Tongue (tissue), 2 donors: ENCODE data around the gene PHC1. TPM values are rescaled to one million over a fixed set of nuclear protein-coding genes. Genes with fewer than 3 reads are reported as not detected.
A peak's percentile ranks its signal among the peaks of the same experiment; 100 is the strongest.
"Not testable (repeated sequence)": the region's sequence is repeated elsewhere in the genome, so short reads cannot be mapped to it uniquely, and the experiment has no call there.

ENCODE experiments used
- DNase-seq: peaks from one replicate; pipeline ENCODE4 v3.0.0-alpha.2; 2015
- total RNA-seq: library from RNA; depleted of rRNA; stranded (reverse); fragments of >200 nt; gene quantifications from one replicate; pipeline ENCODE4 v1.2.3, GENCODE V29; 2014

PHC1 gene
- total RNA-seq, 1 donor from 2014 or later, result 37.2 TPM

DNA sequence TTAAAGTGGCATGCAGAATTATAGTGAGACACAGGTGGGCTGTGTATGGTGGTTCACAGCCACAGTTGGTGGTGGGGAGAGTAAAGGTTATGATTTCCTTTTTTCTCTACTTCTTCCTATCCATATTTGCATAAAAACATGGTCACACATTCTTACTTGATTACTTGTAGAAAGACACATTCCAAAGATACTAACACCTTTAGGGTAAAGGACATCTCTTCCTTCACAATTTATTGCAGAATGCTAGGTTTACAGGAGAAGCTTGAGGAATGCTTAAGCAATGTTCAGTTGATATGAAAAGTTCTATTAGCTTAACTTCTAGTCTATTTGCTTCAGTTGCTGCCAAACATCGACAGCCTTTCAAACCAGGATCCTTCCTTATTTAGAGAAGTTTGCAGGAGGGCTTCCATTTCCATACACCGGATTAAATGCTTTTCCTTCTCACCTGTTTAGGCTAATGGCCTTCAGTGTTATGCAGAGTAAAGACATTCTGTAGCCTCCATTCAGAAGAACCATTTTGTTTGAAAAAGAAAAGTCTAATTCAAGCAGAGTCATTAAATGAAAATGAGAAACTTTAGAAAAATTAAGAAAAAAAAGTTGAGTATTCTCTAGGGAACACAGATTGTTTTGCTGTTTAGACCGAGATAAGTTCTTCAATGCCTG is 2.6 kb upstream of the PHC1 start:
- no peak for DNase-seq

DNA sequence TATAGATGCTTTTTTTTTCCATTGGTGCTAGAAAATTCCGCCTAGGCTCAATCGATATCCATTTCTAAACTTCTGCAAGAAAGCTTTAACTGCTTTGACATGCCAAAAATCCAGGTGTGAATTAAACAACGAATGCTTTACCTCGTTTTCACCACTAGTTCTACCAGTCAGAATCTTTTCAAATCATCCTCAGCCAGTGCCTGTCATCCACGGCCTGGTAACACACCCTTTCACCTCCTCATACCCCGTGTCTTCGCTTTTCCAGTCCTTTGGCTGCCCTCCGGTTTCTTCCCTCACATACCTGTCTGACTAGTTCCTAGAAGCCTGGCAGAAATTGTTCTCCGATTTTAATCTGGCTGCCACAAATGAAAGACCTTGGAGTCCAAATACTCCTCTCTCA is 1.4 kb upstream of the PHC1 start:
- DNase-seq, result peak; percentile 54

DNA sequence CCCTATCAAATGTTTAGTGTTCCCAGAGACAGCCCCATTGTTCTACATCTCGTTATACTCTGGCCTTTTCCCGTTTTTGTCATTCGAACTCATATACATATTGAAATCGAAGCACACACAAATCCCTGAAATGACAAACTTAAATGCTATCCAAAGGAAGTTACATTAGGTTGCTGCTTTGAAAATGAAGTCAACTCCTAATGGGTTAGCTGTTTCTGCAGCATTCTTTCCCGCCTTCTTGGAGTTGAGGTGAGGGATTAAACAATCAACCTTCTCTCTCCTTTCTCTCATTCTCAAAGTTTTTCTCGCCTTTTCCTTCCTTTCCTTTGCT is 642 bp upstream of the PHC1 start:
- no peak for DNase-seq

DNA sequence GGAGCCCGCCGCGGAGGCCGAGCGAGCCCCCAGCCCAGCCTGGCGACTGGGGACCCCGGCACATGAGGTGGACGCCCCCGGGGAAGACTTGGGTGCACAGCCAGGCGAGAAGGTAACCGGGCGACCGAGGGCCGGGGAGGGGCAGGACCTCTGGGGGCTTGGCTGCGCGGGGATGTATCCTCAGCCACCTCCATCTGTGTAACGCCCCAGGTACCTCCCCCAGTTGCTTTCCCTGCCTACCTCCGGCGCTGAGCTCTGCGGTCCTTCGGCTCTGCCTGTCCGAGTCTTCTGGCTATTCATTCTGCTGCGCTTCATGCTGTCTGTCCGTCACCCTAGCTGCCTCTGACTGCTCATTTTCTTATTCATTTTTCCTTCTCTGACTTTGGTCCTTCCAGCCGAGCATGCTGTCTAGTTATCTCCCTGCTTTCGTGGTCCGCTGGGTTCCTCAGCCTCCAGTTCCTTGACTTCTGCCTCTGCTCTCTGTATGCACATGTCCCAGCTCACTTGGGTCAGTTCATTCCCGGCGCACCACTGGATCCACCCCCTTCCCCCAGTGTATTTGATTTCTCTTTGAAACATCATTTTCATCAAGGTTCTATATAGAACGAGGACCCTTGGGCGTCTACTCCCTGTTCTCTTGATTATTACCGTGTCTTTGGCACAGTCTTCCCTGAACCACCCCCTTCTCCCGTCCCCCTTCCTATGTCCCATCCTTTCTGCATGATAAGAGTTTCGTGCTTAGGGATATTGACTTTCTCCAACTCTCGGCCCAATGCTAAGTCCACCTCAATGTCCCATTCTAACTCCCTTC is 612 bp downstream of the PHC1 start:
- DNase-seq, result peak; percentile 71

DNA sequence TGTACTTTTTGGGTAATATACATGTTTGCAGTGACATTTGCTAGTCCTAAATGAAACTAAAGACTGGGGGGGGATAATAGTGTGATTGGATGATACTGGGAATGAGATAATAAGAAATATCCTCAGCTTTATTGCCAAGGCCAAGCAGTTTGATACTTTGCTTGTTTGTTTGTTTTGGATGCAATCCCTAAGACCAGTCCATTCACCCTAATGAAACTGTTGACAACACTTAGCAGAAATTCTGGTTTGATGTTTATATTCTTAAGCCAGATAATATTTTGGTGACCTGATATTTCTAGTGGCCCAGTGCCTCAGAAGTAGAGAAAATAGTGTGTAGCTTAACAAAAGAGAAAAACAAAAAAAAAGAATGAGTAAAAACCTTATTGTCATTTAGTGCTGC is 1.8 kb downstream of the PHC1 start:
- no peak for DNase-seq

DNA sequence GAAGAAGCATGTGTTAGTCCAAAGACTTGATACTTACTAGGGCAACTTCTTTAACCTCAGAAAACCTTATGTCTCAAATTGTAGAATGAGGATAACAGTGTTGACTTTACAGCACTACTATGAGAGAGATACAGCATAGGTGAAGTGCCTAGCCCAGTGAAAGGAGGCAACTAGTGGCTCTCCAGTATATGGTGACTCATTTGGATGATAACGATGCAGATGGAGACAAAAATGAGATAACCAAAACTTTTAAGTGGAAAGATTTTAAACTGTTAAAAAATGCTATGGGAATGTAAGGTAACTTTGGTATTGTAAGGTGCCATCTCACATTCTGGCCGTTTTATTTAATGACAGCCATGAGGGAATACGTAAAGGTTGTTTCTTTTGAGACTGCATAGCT is 2.7 kb downstream of the PHC1 start:
- DNase-seq, result no peak

DNA sequence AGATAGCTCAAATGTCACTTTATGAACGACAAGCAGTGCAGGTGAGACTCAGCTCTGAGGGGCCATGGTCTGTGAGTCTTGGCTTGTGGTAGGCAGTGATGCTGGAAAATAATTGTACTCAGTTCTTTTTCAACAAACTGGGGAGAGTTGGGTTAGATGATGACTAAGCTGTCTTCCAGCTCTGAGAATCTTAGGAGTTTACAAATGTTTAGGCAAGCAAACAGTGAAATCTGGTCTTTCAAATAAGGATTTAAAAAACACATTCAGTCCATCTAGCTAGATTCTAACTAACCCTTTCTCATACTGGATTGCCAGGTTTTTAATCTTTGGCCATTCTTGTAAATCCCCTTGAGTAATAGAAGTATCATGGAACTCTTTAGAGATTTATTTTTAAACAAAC is 3.4 kb downstream of the PHC1 start:
- DNase-seq, result no peak

DNA sequence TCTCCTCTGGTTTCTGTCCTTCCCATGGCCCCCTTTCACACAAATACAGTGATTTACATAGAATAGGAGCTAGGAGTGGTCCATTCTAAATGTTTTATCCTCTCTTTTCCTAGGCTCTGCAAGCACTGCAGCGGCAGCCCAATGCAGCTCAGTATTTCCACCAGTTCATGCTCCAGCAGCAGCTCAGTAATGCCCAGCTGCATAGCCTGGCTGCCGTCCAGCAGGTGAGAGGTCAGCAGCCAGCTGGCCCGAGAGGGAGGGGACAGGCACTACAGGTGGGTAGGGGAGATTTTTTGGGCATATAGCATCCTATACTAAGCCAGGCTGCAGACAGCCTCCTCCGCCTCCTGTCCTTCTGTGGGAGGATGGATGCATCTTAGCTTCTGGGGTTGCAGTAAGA is 5.3 kb downstream of the PHC1 start:
- DNase-seq, result not testable (repeated sequence)

DNA sequence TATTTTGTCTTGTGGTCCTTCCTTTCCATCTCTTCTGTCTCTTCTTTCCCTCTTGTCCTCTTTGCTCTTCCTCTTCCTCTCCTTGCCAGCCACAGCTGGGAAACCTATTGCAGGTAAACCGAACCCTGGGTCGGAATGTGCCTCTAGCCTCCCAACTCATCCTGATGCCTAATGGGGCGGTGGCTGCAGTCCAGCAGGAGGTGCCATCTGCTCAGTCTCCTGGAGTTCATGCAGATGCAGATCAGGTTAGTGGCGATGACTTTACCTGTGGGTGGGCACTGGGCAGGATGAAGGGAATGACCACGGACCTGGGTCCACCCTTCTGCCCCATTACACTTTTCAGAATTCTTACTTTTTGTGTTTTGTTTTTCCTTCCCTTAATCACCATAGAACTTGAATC is 8.2 kb downstream of the PHC1 start:
- DNase-seq, result no peak

DNA sequence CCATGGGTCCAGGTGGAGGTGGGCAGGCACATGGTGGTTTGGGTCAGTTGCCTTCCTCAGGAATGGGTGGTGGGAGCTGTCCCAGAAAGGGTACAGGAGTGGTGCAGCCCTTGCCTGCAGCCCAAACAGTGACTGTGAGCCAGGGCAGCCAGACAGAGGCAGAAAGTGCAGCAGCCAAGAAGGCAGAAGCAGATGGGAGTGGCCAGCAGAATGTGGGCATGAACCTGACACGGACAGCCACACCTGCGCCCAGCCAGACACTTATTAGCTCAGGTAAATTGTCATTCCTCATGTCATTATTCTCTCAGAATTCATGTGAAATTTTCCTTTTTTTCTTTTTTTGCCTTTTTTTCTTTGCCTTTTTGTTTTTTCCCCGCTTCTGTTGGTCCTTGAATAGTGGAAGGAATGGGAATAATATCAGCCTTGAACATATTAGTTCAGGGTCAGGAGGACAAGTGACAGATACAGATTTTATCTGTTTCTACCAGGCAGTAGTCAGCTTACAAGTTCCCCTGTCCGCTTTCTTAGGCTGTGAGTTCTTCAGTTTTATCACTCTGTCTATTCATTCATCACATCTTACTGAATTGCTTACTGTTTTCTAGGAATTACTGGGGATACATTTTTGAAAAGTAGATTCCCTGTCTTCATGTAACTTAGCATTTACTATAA is 16.5 kb downstream of the PHC1 start:
- DNase-seq, result not testable (repeated sequence)

DNA sequence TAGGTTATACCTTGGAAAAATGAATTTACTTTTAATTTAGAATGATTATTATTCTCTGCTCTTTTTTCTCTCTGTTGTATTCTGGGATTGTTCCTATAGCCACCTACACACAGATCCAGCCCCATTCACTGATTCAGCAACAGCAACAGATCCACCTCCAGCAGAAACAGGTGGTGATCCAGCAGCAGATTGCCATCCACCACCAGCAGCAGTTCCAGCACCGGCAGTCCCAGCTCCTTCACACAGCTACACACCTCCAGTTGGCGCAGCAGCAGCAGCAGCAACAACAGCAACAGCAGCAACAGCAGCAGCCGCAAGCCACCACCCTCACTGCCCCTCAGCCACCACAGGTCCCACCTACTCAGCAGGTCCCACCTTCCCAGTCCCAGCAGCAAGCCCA is 18.2 kb downstream of the PHC1 start:
- not testable (repeated sequence) for DNase-seq

DNA sequence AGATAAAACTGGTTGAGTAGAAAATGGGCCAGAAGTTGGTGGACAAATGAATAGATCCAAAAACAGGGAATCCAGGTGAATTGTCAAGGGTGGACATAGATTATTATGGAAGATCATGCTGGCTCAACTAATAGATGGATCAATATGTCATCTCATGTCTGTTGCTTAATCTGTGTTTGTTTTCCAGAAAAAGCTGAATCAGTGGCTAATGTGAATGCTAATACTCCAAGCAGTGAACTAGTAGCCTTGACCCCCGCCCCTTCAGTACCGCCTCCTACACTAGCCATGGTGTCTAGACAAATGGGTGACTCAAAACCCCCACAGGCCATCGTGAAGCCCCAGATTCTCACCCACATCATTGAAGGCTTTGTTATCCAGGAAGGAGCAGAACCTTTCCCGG is 19.8 kb downstream of the PHC1 start:
- not testable (repeated sequence) for DNase-seq

DNA sequence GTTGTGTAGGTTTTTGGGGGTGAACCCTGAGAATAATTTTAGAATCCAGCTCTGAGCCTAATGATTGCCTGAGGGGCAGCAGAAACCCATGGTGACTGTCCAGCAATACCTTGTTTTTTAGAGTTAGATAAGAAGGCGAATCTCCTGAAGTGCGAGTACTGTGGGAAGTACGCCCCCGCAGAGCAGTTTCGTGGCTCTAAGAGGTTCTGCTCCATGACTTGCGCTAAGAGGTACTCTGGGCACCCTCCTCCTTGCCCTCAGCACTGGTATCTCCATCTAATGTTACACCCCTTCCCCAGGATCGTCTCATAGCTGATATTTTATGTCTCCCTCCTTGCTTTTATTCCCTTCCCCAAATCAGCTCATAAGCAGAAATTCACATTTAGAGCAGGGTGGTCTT is 22.4 kb downstream of the PHC1 start:
- no peak for DNase-seq

DNA sequence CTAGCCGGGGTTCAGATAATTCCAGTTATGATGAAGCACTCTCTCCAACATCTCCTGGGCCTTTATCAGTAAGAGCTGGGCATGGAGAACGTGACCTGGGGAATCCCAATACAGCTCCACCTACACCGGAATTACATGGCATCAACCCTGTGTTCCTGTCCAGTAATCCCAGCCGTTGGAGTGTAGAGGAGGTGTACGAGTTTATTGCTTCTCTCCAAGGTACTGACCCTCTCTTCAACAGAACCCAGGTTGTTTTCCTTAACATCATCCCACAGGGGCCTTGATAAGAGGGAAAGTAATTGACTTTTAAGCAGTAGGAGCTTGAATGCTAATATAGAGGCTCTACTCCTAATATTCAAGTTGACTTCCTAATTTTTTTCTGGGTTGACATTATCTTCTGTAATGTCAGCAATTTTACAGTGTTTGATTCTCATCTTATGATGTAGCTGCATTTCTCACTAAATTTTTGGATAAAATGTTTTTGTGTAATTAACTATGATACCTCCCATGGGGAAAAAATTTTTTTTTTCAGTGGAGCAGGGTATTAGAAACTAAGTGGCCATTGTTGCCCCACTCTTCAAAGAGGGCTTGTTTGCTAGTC is 23.6 kb downstream of the PHC1 start:
- not testable (repeated sequence) for DNase-seq

DNA sequence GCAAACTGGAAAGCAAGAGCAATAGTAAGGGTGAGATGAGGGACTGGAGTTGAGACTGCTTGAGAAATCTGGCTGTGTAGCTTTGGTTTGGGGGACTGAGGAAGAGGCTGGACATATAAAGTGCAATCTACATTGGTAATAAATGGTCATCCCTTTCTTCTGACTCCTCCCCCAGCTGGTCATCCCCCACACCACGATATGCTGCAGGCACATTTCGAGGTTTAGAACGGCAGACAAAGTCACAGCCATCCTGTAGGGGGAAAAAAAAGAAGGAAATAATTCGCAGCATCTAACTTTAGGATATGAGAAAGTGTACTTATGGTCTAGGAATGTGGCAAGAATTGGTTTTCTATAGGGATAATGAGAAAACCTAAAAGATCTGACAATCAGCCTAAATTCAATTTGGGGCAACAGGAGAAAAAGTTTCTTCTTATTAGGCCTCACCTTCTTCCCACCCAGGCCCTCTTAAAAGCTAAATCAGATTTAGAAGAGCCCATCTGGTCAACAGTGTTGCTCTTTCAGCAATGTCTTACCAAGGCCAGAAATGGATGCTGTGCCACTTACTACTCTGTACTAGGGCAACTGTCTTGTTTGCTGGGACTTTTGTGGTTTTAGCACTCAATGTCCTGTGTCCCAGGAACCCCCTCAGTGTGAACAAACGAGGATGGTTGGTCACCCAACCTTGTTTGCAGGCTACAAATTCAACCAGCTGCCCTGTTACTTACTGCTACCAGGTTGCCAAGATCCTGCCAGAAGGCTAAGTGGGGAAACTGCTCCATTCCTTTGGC is 27.6 kb downstream of the PHC1 start:
- no peak for DNase-seq

DNA sequence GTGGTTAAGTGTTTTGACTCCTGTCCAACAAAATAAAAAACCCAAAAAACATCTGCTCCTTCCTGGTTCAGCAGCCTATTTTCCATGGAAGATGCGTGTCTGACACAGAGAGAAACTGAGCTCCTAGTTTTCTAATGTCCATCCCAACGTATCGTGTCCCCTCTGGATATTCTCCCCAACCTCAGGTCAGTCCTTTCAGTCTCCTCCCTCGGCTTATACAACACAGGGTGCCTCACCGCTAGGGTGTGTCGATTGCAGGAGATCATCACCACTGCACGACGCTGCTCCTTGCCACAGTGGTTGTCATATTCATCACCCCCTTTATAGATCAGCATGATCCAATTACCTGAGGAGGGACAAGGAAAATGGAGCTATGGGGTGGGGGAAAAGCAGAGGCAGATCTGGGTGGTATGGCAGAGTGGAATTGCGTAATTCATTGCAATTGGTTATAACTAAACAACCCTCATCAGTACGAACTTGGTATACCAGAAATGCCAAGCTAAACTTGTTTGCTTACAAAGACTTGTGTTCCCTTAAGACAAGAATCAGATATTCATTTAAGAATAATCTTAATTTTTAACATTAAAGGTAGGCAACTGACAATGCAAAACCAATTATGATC is 29.4 kb downstream of the PHC1 start:
- no peak for DNase-seq

DNA sequence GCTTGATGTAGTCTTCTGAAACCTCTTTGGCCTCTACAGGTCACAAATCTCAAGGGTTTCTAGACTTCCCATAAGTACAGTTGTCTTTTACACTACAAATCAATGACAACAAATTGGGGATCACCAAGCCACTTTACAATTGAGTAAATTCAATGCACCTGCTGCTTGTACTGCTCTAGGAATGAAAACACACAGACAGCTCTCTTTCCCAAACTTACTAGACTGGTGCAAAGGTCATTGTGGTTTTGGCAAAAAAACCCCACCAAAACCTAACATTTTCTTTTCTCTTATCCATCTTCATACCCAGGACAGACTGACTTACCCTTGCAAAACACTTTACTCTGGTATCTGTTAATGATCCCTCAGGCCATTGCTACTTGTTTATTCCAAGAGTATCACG is 32.4 kb downstream of the PHC1 start:
- no peak for DNase-seq

DNA sequence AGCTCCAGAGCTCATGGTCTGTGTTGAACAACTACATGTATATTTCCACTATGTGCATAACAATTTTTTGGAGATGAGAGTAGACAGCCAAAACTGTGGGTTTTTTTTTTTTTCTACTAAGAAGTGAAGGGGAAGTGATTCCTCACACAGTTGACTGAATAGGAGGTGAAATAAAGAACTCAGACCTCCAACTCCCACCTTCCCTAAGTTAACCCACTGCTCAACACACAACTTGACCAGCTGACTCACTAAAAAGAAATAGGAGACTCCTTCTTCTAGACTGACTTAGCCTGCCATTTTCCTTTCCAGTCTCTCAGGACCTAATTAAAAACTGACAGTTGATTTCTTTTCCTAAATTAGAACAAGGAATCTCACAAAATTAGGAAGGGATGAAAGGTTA is 33.4 kb downstream of the PHC1 start:
- DNase-seq, result no peak

DNA sequence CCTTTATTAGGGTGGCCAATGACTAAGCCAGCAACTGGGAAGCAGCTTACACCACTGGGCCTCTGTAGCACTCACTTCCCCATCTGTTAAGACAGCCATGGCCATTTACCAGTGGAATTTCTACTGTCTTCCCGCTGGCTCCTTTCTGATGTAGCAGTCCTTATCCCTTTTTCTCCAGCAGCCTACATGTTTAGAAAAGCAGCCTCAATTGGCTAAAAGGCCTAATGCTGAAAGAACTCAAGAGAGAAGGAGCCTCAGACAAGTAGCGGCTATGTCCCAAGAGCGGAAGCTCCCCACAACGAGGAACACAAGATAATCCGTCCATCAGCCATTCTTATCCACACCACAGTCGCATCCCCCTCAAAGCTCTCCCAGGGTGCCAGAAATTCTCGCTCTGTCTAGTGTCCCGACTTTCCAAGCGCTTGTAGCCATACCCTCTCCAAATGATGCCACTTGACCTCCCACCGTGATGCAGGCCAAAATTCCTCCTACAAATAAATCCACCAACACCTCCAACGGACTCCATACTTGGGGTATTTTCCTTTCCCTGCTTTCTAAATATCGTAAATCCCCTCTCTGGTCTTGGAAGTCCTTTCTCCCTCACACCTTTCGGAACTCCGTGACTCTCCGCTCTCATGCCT is 34.5 kb downstream of the PHC1 start:
- DNase-seq, result no peak

DNA sequence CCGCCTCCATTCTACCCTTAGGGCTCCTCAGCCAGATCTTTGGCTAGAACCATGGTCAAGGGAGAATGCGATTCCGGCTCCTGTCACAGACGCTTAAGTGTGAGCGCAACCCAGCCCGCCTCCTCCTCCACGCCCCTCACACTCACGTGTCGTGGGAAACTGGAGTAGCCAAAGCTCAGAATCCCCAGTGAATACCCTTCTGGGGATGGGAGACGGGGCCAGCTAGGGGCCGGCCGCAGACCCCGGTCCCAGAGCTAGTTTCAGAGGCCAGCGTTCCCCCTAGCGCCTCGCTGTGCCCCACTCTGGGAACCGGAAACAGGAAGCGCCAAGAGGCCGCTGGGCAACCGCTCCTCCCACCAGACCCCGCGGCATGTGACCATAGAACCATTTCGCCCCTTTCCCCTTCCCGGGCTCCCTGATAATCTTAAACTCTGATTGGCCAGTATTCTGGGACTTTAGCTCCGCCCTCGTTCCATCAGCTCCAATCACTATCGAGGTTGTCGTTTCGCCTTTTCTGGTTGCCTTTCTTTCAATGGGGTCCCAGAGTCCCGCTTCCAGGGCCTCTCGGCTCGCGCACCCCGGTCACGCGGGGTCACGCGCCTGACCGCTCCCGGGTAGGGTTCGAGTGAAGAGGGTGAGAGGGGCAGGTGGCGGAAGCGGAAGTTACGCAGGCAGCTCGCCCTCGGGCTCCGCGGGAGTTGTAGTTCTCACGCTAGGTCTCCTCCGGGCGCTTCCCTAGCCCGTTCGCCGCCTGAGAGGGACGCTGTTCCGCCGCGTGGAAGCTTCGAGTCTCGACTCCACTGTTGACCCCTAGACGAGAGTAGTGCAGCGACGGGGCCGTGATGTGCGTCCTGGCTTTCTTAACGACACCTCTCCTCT is 35.3 kb downstream of the PHC1 start, which contains the start of gene M6PR:
TSS of gene M6PR (minus strand) at position 304 of the 879 bp plus-strand sequence. CDS start 3,241 bp downstream, outside the sequence.
- peak; percentile 98 for DNase-seq
